SH-SY5Y (cell line): ENCODE measurements around the gene CPLX4.

Source experiments
- GATA2 ChIP-seq: IDR thresholded peaks from 2 replicates; pipeline ENCODE4 v1.6.1; 2011; ENCODE audit warnings: mild to moderate bottlenecking, low read depth, low read length
- GATA3 ChIP-seq: IDR thresholded peaks from 2 replicates; pipeline ENCODE4 v1.6.1; 2011; ENCODE audit warnings: low read depth, mild to moderate bottlenecking, low read length, moderate library complexity

Gene CPLX4

GRCh38 chr18:59332986-59333385 is 14.5 kb upstream of the CPLX4 start:
- TF ChIP-seq GATA2, result no peak
- no peak for TF ChIP-seq GATA3

- TF ChIP-seq GATA3, result no peak
- TF ChIP-seq GATA2, result no peak
These were observed 10.2 kb upstream of the CPLX4 start for GRCh38 chr18:59328683-59329082.

GRCh38 chr18:59325965-59326364 is 7.5 kb upstream of the CPLX4 start:
- TF ChIP-seq GATA3 (no peak), GATA2 (no peak)

GRCh38 chr18:59324623-59324971 is 6.1 kb upstream of the CPLX4 start:
- no peak for TF ChIP-seq GATA2
- TF ChIP-seq GATA3, result no peak

- TF ChIP-seq GATA2 (no peak), GATA3 (no peak)
These were observed 5.6 kb upstream of the CPLX4 start for GRCh38 chr18:59323931-59324622.

- TF ChIP-seq GATA3 (no peak), GATA2 (no peak)
These were observed 6.8 kb downstream of the CPLX4 start for GRCh38 chr18:59311631-59312030.

GRCh38 chr18:59308938-59309260 is 9.6 kb downstream of the CPLX4 start:
- no peak for TF ChIP-seq GATA2
- TF ChIP-seq GATA3, result no peak

- TF ChIP-seq GATA3 (no peak), GATA2 (no peak)
These were observed 10.1 kb downstream of the CPLX4 start for GRCh38 chr18:59308248-59308937.

GRCh38 chr18:59306640-59307039 is 11.8 kb downstream of the CPLX4 start:
- no peak for TF ChIP-seq GATA3
- no peak for TF ChIP-seq GATA2

GRCh38 chr18:59305295-59305694 is 13.2 kb downstream of the CPLX4 start:
- no peak for TF ChIP-seq GATA3
- TF ChIP-seq GATA2, result no peak

GRCh38 chr18:59303656-59304195 is 14.7 kb downstream of the CPLX4 start:
- no peak for TF ChIP-seq GATA2

- TF ChIP-seq GATA2 (no peak), GATA3 (no peak)
These were observed 15.4 kb downstream of the CPLX4 start for GRCh38 chr18:59303006-59303405.

- TF ChIP-seq GATA2 (no peak), GATA3 (no peak)
These were observed 16.5 kb downstream of the CPLX4 start for GRCh38 chr18:59301929-59302328.

- TF ChIP-seq GATA3 (no peak), GATA2 (no peak)
These were observed 17.7 kb downstream of the CPLX4 start for GRCh38 chr18:59300676-59301285.

GRCh38 chr18:59298871-59299270 is 19.6 kb downstream of the CPLX4 start:
- TF ChIP-seq GATA2 (no peak), GATA3 (no peak)
